ENCODE results near the gene RXRA.

RXRA gene

DNA sequence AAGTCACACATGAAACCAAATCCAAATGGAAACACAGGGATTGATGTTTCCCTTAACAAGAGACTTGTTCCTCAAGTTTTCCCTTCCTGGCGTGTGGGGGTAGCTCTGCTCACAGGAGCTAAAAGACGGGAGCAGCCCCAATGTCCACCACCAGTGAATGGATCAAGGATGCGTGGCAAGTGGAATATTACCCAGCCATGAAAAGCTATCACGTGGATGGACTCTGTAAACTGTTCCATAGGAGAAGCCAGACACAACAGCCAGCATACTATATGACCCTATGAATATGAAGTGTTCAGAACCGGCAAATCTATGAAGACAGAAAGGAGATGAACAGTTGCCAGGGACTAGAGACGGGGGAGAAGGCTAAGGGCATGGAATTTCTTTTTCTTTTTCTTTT, 28.3 kb upstream of the RXRA start:
- Histone ChIP-seq H3K4me1 (ENCODE audit: control extremely low read depth in 1 of 4, control insufficient read depth in 4 of 4, insufficient read depth in 4 of 4, low read length in 3 of 4) (peaks cover 0 to 24% (median 22%) of the 10 kb centered on the region in 4 experiments), H3K4me3 (ENCODE audit: control insufficient read depth in 1 of 7, extremely low read depth in 1 of 7, insufficient read depth in 4 of 7, low read depth in 2 of 7, low read length in 6 of 7) (no peak overlapping the region), H3K36me3 (ENCODE audit: control insufficient read depth in 4 of 4, insufficient read depth in 4 of 4, low read length in 3 of 4) (no peaks in the 10 kb centered on the region), H3K9me3 (ENCODE audit: control extremely low read depth in 1 of 5, control insufficient read depth in 4 of 5, insufficient read depth in 2 of 5, low read depth in 1 of 5, low read length in 4 of 5) (no peaks in the 10 kb centered on the region), H3K27ac (ENCODE audit: insufficient read depth in 1 of 2, low read depth in 1 of 2, low read length in 2 of 2, poor library complexity in 1 of 2, severe bottlenecking in 2 of 2) (no peak overlapping the region), H3K27me3 (replicated peaks in 2 of 5; ENCODE audit: control insufficient read depth in 4 of 5, insufficient read depth in 5 of 5, low read length in 4 of 5) (no peaks in the 10 kb centered on the region)
- ChIA-PET CTCF (no interaction called here), POLR2A (no interaction called here)
- WGBS (ENCODE audit: insufficient coverage) = 93% methylated on average over 5 of the region's 6 CpGs
- DNase-seq = no peak

DNA sequence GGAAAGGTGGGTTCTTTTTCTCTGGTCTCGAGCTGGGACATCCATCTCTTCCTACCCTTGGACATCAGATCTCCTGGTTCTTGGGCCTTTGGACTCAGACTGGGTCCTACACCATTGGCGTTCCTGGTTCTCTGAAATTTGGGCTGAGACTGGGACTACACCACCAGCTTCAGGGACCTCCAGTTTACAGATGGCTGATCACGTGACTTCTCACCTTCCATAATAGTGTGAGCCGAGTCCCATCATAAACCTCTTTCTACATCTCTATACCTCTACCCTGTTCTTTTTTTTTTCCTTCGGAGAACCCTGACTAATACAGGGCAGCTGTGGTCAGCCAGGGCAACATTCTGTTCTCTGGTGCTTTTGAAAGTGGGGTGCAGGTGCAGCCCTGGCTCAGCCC, 27.2 kb upstream of the RXRA start:
- CTCF ChIA-PET = interaction anchor here (0.6 to 3.0 kb wide), 6 partner anchors 10 to 128 kb away, joined by 3 to 9 read pairs (median 3); no protein-coding TSS in a partner anchor

DNA sequence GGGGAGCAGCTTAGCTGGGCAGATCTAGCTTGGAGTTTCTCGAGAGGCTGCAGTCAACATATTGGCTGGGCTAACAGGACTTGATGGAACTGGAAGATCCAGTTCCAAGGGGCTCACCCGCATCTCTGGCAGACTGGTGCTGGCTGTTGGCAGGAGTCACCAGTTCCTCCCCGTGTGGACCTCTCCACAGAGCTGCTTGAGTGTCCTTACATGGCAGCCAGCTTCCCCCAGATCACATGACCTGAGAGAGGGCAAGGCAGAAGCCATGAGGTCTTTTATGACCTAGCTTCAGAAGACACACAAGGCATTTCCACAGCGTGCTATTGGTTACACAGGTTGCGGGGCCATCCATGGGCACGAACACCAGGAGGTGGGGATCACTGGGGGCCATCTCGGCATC, 26.4 kb upstream of the RXRA start:
- no peak overlapping the region for H3K4me3 ChIP-seq (ENCODE audit: control insufficient read depth in 1 of 7, extremely low read depth in 1 of 7, insufficient read depth in 4 of 7, low read depth in 2 of 7, low read length in 6 of 7)
- DNase-seq = no peak
- CTCF ChIA-PET = interaction anchor here (0.7 to 3.0 kb wide), 5 partner anchors 9 to 129 kb away, joined by 3 to 9 read pairs (median 3); no protein-coding TSS in a partner anchor
- POLR2A ChIA-PET = interaction anchor here (0.6 kb wide), 1 partner anchor 129 kb away, joined by 3 read pairs; no protein-coding TSS in a partner anchor
- peaks cover 0 to 6% (median 5%) of the 10 kb centered on the region in 4 experiments for H3K4me1 ChIP-seq (ENCODE audit: control extremely low read depth in 1 of 4, control insufficient read depth in 4 of 4, insufficient read depth in 4 of 4, low read length in 3 of 4)
- no peaks in the 10 kb centered on the region for H3K9me3 ChIP-seq (ENCODE audit: control extremely low read depth in 1 of 5, control insufficient read depth in 4 of 5, insufficient read depth in 2 of 5, low read depth in 1 of 5, low read length in 4 of 5)
- H3K27ac ChIP-seq (ENCODE audit: insufficient read depth in 1 of 2, low read depth in 1 of 2, low read length in 2 of 2, poor library complexity in 1 of 2, severe bottlenecking in 2 of 2) = no peak overlapping the region
- 82% methylated on average over 7 of the region's 7 CpGs for WGBS (ENCODE audit: insufficient coverage)
- no peaks in the 10 kb centered on the region for H3K36me3 ChIP-seq (ENCODE audit: control insufficient read depth in 4 of 4, insufficient read depth in 4 of 4, low read length in 3 of 4)
- H3K27me3 ChIP-seq (replicated peaks in 2 of 5; ENCODE audit: control insufficient read depth in 4 of 5, insufficient read depth in 5 of 5, low read length in 4 of 5) = no peaks in the 10 kb centered on the region

More for the DNA sequence above, 27.2 kb upstream of the RXRA start:
- H3K27me3 ChIP-seq (replicated peaks in 2 of 5; ENCODE audit: control insufficient read depth in 4 of 5, insufficient read depth in 5 of 5, low read length in 4 of 5) = no peaks in the 10 kb centered on the region
- no peak overlapping the region for H3K27ac ChIP-seq (ENCODE audit: insufficient read depth in 1 of 2, low read depth in 1 of 2, low read length in 2 of 2, poor library complexity in 1 of 2, severe bottlenecking in 2 of 2)
- H3K4me3 ChIP-seq (ENCODE audit: control insufficient read depth in 1 of 7, extremely low read depth in 1 of 7, insufficient read depth in 4 of 7, low read depth in 2 of 7, low read length in 6 of 7) = no peak overlapping the region
- no peaks in the 10 kb centered on the region for H3K9me3 ChIP-seq (ENCODE audit: control extremely low read depth in 1 of 5, control insufficient read depth in 4 of 5, insufficient read depth in 2 of 5, low read depth in 1 of 5, low read length in 4 of 5)
- peaks cover 0 to 14% (median 11%) of the 10 kb centered on the region in 4 experiments for H3K4me1 ChIP-seq (ENCODE audit: control extremely low read depth in 1 of 4, control insufficient read depth in 4 of 4, insufficient read depth in 4 of 4, low read length in 3 of 4)
- DNase-seq = no peak
- H3K36me3 ChIP-seq (ENCODE audit: control insufficient read depth in 4 of 4, insufficient read depth in 4 of 4, low read length in 3 of 4) = no peaks in the 10 kb centered on the region
- 92% methylated on average over 4 of the region's 5 CpGs for WGBS (ENCODE audit: insufficient coverage)
- POLR2A ChIA-PET = no interaction called here

DNA sequence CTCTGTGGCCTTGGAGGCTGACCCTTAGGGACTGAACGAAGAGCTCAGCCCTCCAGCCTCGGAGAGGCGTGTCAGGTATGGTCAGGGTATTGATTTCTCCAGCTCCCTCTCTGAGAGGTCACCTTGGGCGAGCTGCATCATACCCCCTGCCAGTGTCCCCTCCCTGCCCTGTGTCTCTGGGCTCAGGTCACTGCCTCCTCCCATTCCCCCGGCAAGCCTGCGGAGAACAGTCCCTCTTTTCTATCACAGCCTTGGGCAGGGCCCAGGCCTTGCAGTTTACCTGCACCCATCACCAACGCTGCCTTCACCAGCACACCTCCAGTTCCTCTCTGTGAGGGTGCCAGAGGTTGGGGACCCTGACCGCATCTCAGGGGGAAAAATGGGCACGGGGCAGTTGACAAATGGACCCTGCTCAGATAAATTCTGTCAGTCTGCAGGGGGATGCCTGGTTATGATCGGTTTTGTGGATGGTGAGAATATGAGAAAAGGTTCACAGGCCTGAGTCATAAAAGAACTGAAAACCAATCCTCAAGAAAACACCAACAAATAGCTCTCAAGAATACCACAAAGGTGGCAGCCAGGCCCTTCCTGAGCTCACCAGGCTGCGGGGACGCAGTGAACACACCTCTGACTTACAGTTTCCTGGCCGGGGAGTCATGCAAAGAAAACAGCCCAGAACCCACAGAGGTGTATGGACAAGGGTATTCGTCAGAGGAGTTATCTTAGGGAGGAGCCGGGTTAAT, 24.7 kb upstream of the RXRA start:
- no peaks in the 10 kb centered on the region for H3K9me3 ChIP-seq (ENCODE audit: control extremely low read depth in 1 of 5, control insufficient read depth in 4 of 5, insufficient read depth in 2 of 5, low read depth in 1 of 5, low read length in 4 of 5)
- no peaks in the 10 kb centered on the region for H3K27me3 ChIP-seq (replicated peaks in 2 of 5; ENCODE audit: control insufficient read depth in 4 of 5, insufficient read depth in 5 of 5, low read length in 4 of 5)
- ChIA-PET POLR2A (no interaction called here), CTCF (interaction anchor here (0.8 to 3.0 kb wide), 2 partner anchors 15 to 16 kb away, joined by 4 to 9 read pairs; no protein-coding TSS in a partner anchor)
- H3K36me3 ChIP-seq (ENCODE audit: control insufficient read depth in 4 of 4, insufficient read depth in 4 of 4, low read length in 3 of 4) = no peaks in the 10 kb centered on the region
- DNase-seq = peak in 2 of 3 donors; percentile 51 to 67
- 87% methylated on average over 11 of the region's 15 CpGs for WGBS (ENCODE audit: insufficient coverage)
- H3K4me1 ChIP-seq (ENCODE audit: control extremely low read depth in 1 of 4, control insufficient read depth in 4 of 4, insufficient read depth in 4 of 4, low read length in 3 of 4) = peaks cover 0 to 5% (median 4%) of the 10 kb centered on the region in 4 experiments
- no peak overlapping the region for H3K4me3 ChIP-seq (ENCODE audit: control insufficient read depth in 1 of 7, extremely low read depth in 1 of 7, insufficient read depth in 4 of 7, low read depth in 2 of 7, low read length in 6 of 7)
- no peak overlapping the region for H3K27ac ChIP-seq (ENCODE audit: insufficient read depth in 1 of 2, low read depth in 1 of 2, low read length in 2 of 2, poor library complexity in 1 of 2, severe bottlenecking in 2 of 2)

DNA sequence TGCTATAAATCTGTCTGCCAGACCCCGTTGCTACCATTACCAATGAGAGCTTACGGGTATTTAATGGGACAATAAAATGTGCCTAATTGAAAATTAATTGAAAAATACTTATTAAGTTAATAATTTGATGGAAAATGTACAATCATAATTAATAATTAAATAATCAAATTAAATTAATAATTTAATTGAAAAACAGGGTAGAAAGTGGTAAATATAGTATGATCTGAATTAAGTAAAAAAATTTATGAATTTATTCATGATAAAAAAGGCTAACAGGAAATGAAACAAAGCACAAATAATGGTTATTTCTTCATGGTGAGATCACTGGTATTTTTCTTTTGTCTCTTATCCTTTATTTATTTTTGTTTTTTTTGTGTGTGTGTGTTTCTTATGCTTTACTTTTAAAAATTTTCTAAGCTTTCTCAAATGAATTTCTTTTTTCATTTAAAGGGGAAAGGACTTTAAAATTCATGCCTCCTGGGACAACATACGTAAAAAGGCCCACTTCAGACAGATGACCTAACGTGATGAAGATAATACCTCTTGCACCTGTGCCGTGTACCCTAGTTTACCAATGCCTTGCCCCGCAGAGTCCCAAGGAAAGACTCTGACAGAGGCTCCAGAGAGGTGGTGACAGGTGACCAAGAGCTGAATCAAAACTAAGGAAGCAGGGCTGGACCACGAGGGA, 24.0 kb upstream of the RXRA start:
- Histone ChIP-seq H3K4me3 (ENCODE audit: control insufficient read depth in 1 of 7, extremely low read depth in 1 of 7, insufficient read depth in 4 of 7, low read depth in 2 of 7, low read length in 6 of 7) (no peak overlapping the region), H3K4me1 (ENCODE audit: control extremely low read depth in 1 of 4, control insufficient read depth in 4 of 4, insufficient read depth in 4 of 4, low read length in 3 of 4) (peaks cover 0 to 5% (median 4%) of the 10 kb centered on the region in 4 experiments), H3K36me3 (ENCODE audit: control insufficient read depth in 4 of 4, insufficient read depth in 4 of 4, low read length in 3 of 4) (no peaks in the 10 kb centered on the region), H3K27me3 (replicated peaks in 2 of 5; ENCODE audit: control insufficient read depth in 4 of 5, insufficient read depth in 5 of 5, low read length in 4 of 5) (no peaks in the 10 kb centered on the region), H3K27ac (ENCODE audit: insufficient read depth in 1 of 2, low read depth in 1 of 2, low read length in 2 of 2, poor library complexity in 1 of 2, severe bottlenecking in 2 of 2) (no peak overlapping the region), H3K9me3 (ENCODE audit: control extremely low read depth in 1 of 5, control insufficient read depth in 4 of 5, insufficient read depth in 2 of 5, low read depth in 1 of 5, low read length in 4 of 5) (no peaks in the 10 kb centered on the region)
- POLR2A ChIA-PET = interaction anchor here (0.6 kb wide), 1 partner anchor 103 kb away, joined by 3 read pairs; no protein-coding TSS in a partner anchor
- CTCF ChIA-PET = interaction anchor here (0.8 kb wide), 1 partner anchor 16 kb away, joined by 4 read pairs; no protein-coding TSS in a partner anchor
- WGBS (ENCODE audit: insufficient coverage) = 98% methylated on average over 5 of the region's 7 CpGs
- no peak for DNase-seq

DNA sequence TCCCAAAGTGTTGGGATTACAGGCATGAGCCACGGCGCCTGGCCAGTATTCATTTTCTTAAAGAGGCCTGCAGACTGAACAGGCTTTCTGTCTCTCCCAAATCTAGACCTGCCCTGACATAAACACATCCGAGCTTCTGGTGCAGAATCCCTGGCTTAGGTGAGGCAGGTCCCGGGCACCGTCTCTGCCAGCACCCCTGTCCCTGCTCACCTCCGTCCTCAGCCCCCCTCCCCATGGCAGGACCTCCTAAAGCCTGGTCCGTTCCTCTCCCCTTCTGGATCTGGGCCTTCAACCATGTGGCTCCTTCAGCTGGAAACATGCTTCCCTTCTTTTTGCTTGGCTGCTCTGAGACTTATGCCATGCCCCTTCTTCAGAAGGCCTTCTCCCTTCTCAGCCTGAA, 22.7 kb upstream of the RXRA start:
- no peak overlapping the region for H3K27ac ChIP-seq (ENCODE audit: insufficient read depth in 1 of 2, low read depth in 1 of 2, low read length in 2 of 2, poor library complexity in 1 of 2, severe bottlenecking in 2 of 2)
- POLR2A ChIA-PET = no interaction called here
- H3K36me3 ChIP-seq (ENCODE audit: control insufficient read depth in 4 of 4, insufficient read depth in 4 of 4, low read length in 3 of 4) = no peaks in the 10 kb centered on the region
- CTCF ChIA-PET = no interaction called here
- H3K4me3 ChIP-seq (ENCODE audit: control insufficient read depth in 1 of 7, extremely low read depth in 1 of 7, insufficient read depth in 4 of 7, low read depth in 2 of 7, low read length in 6 of 7) = no peak overlapping the region
- H3K27me3 ChIP-seq (replicated peaks in 2 of 5; ENCODE audit: control insufficient read depth in 4 of 5, insufficient read depth in 5 of 5, low read length in 4 of 5) = no peaks in the 10 kb centered on the region
- peaks cover 0 to 5% (median 4%) of the 10 kb centered on the region in 4 experiments for H3K4me1 ChIP-seq (ENCODE audit: control extremely low read depth in 1 of 4, control insufficient read depth in 4 of 4, insufficient read depth in 4 of 4, low read length in 3 of 4)
- WGBS (ENCODE audit: insufficient coverage) = 100% methylated on average over 7 of the region's 7 CpGs
- no peaks in the 10 kb centered on the region for H3K9me3 ChIP-seq (ENCODE audit: control extremely low read depth in 1 of 5, control insufficient read depth in 4 of 5, insufficient read depth in 2 of 5, low read depth in 1 of 5, low read length in 4 of 5)
- no peak for DNase-seq

DNA sequence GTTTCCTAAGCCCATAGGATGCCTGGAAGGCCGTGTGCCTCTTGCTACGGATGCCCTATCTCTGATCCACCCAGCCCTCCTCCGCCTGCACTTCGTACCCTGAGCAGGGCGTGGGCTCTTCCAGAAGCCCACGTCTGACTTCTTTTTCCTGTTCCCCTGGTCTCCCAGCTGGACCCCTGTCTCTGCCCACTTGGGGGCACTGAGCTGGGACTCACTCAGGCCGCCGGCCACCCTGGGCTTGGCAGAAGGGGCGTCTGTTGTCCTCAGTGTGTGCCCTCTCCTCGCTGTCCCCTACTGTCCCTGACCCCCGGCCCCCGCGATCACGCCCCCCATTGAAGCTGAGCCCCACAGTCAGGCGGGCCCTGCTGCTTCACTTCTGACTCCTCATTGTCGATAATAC, 22.0 kb upstream of the RXRA start:
- no peak for DNase-seq
- no peak overlapping the region for H3K4me3 ChIP-seq (ENCODE audit: control insufficient read depth in 1 of 7, extremely low read depth in 1 of 7, insufficient read depth in 4 of 7, low read depth in 2 of 7, low read length in 6 of 7)
- H3K27me3 ChIP-seq (replicated peaks in 2 of 5; ENCODE audit: control insufficient read depth in 4 of 5, insufficient read depth in 5 of 5, low read length in 4 of 5) = no peaks in the 10 kb centered on the region
- H3K36me3 ChIP-seq (ENCODE audit: control insufficient read depth in 4 of 4, insufficient read depth in 4 of 4, low read length in 3 of 4) = no peaks in the 10 kb centered on the region
- 94% methylated on average over 16 of the region's 16 CpGs for WGBS (ENCODE audit: insufficient coverage)
- ChIA-PET POLR2A (no interaction called here), CTCF (no interaction called here)
- peaks cover 0 to 5% (median 4%) of the 10 kb centered on the region in 4 experiments for H3K4me1 ChIP-seq (ENCODE audit: control extremely low read depth in 1 of 4, control insufficient read depth in 4 of 4, insufficient read depth in 4 of 4, low read length in 3 of 4)
- no peaks in the 10 kb centered on the region for H3K9me3 ChIP-seq (ENCODE audit: control extremely low read depth in 1 of 5, control insufficient read depth in 4 of 5, insufficient read depth in 2 of 5, low read depth in 1 of 5, low read length in 4 of 5)
- H3K27ac ChIP-seq (ENCODE audit: insufficient read depth in 1 of 2, low read depth in 1 of 2, low read length in 2 of 2, poor library complexity in 1 of 2, severe bottlenecking in 2 of 2) = no peak overlapping the region

Data from common myeloid progenitor, CD34-positive (primary cell).